Activated CD4-positive, CD25-positive, alpha-beta regulatory T cell treated with anti-CD3 and anti-CD28 coated beads, Interleukin-2, amount 50 U/mL, for 72 hours (primary cell): ENCODE data around the gene ARFRP1.

ENCODE experiments used
- DNase-seq: peaks from one replicate; pipeline ENCODE4 v3.0.0; 2021

The ARFRP1 gene

DNA sequence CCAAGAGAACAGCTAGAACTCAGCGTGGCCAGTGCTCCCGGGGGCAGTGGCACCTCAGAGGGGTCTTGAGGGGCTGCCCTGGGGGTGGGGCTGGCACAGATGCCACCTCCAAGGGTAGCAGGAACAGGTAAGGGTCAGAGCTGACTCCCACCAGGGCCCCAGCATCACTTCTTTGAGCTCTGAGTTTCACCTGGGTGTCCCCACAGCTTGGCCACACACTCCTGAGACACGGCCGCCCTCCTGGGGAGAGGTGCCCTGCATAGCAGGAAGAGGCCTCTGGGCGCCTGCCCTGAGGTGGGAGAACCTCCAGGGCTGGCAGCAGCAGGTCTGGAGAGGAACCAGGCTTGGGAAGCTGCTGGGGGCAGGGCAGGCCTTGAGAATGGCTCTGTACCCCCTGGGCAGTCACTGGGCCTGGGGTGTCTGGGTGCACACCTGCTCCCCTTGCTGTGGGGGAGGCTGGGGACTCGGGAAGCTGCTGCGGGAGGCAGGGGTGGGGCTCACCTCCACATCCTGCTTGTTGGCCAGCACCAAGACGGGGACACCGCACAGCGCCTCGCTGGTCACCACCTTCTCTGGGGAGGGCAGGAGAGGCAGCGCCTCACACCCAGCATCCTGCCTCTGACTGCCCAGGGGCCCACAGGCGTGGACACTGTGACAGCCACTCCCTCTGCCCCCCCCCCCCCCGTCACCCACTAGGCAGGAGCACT lies 6.3 kb downstream of the ARFRP1 start:
- peak; percentile 31 for DNase-seq

- no peak for DNase-seq
Observed at GRCh38 chr20:63701051-63701328, 6.8 kb downstream of the ARFRP1 start.

DNA sequence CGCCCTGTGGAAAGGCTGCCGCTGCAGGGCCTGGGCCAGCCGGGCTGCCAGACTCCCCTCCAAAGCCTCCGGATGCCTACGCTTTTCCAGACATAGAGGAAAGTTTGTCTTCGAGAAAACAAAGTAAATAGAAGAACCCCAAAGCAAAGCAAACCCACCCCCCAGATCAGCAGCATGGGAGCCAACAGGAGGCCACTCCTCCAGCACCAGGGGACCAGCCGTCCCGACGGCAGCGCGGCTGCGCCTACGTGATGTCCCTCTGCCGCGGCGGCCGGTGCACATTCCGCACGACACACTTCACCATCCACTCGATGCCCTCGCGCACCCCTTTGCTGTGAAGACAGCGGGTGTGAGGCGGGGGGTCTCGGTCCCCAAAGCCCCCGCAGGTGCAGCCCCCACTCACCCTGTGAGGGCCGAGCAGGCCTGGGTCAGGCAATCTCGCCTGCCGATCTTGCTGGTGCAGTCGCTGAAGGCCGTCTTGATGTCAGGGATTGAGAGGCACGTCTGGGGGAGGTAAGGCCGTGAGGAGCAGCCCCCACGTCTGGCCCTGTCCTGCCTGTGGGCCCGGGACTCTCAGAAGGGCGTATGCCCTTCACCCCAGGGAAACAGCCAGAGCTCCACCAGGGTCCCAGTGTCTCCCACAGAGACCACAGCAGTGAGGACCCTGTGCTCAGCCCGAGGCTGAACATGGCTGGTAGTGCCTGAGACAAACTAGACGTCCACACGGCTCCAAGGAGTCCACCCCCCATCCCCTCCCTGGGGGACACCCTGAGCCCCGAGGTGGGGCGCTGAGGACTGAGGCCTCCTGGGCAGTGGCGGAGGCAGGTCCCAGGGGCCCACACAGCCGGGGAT lies 7.4 kb downstream of the ARFRP1 start:
- DNase-seq: peak; percentile 30

DNA sequence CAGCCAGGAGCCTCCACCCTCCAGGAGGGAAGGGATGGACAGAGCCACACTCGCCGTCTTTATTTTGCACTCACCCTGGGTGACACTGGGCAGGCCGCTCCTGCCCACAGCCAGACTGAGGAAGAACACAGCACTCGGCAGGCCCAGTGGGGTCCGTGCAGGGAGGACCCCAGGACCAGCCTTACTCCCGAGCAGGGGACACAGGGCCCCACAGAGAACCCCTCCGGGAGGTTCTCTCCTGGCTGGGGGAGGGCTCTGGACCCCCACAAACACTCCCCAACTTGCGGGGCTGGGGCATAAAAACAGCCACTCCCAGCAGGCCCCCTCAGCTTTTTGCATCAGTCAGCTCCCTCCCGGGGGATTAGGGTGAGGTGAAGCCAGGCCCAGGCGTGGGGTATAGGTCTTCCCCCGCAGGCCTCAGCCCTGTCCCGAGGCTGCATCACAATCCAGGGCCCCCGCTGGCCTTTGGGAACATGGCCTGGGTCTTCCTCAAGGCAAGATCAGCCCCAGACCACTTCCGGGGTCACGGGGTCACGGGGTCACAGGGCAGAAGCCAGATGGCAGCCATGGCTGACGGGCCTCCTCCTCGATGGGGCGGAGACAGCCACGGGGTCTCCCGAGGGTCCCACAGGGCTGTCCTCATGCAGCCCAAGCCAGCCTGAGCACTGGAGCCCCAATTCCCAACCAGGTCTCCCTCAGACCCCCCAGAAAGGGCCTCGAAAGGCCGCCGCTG lies 8.1 kb downstream of the ARFRP1 start:
- peak; percentile 34 for DNase-seq

DNA sequence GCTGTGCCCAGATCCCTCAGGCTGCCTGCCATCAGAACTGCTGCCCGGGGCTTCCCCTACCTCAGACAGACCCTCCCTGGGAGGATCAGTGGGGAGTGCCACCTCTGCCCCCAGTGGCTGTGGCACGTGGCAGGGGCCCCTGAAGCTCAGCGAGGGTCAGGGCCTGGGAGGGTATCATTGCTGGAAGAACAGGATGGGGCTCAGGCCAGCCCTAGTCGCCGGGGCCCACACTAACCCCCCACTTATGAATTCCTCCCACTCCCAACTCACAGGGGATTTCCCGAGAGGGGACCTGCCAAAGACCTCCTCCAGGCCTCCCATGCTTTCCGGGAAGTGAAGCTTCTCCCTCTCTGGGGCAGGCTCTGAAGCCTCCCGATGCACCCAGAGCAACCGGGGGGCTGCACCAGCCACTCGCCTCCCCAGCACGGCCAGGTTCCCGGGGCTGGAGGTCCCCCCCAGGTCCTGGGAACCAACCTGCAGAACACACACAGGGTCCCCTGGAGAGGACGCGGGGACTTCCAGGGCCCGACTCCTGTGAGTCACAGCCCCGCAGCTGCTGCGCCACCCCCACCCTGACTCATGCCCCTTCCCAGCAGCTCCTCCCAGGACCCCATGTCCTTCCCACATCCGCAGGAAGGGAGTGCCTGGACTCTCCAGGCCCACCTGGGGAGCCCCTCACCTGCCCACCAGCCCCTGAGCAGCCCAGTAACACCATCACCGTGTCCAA lies 8.9 kb downstream of the ARFRP1 start:
- peak; percentile 40 for DNase-seq

DNA sequence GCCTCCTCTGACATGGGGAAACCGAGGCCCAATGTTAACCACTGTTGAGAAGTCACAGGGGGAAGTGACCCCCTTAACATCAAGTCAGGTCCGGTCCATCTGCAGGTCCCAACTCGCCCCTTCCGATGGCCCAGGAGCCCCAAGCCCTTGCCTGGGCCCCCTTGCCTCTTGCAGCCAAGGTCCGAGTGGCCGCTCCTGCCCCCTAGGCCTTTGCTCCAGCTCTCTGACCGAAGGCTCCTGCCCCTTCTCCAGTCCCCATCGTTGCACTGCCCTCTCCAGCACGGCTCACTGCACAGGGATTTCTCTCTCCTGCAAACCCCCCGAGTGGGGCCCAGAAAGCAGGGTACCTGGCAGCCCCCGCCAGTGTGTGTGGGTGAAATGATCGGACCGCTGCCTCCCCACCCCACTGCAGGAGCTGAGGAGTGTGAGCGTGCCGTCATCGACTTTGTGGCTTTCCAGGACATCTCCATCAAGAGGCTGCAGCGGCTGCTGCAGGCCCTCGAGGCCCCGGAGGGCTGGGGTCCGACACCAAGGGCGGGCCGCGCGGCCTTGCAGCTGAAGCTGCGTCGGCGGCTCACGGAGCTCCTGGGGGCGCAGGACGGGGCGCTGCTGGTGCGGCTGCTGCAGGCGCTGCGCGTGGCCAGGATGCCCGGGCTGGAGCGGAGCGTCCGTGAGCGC lies 9.8 kb downstream of the ARFRP1 start:
- no peak for DNase-seq

- peak; percentile 34 for DNase-seq
Observed at GRCh38 chr20:63697357-63697867, 10.4 kb downstream of the ARFRP1 start.

- peak; percentile 36 for DNase-seq
Observed at GRCh38 chr20:63696628-63697356, 11.0 kb downstream of the ARFRP1 start, which contains the start of gene TNFRSF6B. TSS of gene TNFRSF6B (plus strand) at chr20:63696652. CDS start at chr20:63696768, 116 bp downstream.

DNA sequence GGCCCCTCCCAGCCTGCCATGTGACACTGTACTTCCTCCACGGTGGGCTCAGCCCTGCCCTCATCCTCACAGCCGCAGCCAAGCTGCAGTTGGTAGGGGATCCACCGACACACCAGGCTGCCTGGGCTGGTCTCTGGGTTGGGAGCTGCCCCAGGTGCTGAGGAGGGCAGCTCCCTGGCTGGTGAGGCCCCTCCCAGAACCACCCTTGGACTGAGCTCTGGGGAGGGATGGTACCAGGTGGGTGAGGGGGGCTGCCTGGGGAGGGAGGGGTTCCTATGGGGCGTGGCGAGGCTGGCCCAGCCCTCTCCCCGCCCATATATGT lies 11.5 kb downstream of the ARFRP1 start:
- no peak for DNase-seq

GRCh38 chr20:63695424-63696305 lies 12.1 kb downstream of the ARFRP1 start:
- DNase-seq: no peak

DNA sequence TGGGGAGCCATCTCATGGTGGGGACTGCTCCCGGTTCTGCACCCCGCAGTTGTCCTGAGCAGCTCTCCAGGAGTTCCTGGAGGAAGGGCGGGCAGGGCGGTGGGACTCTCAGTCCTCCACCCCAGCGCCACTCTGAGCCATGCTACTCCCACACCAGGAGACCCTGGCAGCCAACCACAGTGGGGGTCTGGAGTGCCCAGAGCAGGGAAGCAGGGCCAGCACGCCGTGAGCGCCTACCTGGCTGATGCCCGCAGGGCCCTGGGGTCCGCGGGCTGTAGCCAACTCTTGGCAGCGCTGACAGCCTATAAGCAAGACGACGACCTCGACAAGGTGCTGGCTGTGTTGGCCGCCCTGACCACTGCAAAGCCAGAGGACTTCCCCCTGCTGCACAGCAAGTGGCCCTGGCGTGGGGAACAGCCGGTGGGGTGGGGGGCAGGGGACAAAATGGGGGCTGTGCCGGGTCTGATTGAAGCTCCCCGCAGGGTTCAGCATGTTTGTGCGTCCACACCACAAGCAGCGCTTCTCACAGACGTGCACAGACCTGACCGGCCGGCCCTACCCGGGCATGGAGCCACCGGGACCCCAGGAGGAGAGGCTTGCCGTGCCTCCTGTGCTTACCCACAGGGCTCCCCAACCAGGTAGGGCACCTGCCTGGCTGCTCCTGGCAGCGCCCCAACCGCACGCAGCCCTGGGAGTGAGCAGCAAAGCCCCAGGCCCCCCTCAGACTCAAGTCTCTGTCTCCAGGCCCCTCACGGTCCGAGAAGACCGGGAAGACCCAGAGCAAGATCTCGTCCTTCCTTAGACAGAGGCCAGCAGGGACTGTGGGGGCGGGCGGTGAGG lies 13.0 kb downstream of the ARFRP1 start:
- no peak for DNase-seq

- DNase-seq: no peak
Observed at GRCh38 chr20:63693733-63694583, 13.8 kb downstream of the ARFRP1 start.

GRCh38 chr20:63693083-63693732 lies 14.6 kb downstream of the ARFRP1 start:
- DNase-seq: no peak

DNA sequence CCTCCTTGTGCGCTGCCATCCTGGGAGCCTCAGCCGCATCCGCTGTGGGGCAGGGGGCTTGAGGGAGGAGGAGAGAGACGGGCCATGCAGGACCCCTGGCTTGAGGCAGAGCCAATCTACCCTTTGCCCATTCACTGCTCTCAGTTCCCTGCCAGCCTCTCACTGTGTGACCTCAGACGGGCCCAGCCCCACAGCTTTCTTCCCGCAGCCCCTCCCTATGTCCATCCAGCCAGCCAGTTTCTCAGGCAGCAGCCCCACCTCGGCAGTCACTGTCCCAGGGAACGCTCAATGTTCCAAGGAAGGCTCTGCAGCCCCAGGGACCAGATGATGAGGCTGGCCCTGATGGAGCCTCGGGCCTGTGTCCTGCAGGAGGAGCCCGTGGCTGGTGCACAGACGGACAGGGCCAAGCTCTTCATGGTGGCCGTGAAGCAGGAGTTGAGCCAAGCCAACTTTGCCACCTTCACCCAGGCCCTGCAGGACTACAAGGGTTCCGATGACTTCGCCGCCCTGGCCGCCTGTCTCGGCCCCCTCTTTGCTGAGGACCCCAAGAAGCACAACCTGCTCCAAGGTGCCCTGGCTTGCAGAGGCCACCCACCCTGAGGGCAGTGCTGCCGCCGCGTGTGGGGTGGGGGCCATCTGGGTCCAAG lies 15.2 kb downstream of the ARFRP1 start:
- no peak for DNase-seq

DNA sequence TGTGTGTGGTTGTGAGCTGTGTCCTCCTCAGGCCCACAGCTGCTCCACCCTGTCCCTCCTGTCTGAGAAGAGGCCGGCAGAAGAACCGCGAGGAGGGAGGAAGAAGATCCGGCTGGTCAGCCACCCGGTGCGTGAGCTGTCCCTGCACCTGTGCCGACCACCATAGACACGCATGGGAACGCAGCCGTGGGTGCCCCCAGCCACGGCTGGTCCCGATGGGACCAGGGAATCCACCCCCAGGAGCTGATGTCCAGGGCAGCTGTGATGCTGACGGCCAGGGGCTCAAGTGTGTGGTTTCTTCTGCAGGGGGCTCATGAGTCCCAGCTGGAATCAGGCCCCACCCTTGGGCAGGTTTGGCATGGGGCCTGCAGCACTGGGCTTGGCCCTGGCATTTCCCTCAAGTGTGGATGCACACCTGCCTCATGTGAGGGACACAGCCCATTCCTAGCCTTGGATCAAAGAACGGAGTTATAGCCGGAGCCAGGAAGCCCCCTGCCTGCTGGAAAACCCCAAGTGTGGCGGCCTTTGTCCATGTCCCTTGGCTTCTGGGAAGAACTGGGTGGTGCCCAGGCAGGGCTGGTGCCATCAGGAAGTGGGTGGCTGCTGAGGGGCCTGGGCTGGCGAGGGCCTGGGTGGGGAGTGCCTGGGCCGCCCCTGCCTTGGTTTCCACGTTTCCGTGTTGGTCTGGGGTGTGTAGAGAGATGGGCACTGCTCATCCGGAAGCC lies 15.9 kb downstream of the ARFRP1 start:
- DNase-seq: no peak

DNA sequence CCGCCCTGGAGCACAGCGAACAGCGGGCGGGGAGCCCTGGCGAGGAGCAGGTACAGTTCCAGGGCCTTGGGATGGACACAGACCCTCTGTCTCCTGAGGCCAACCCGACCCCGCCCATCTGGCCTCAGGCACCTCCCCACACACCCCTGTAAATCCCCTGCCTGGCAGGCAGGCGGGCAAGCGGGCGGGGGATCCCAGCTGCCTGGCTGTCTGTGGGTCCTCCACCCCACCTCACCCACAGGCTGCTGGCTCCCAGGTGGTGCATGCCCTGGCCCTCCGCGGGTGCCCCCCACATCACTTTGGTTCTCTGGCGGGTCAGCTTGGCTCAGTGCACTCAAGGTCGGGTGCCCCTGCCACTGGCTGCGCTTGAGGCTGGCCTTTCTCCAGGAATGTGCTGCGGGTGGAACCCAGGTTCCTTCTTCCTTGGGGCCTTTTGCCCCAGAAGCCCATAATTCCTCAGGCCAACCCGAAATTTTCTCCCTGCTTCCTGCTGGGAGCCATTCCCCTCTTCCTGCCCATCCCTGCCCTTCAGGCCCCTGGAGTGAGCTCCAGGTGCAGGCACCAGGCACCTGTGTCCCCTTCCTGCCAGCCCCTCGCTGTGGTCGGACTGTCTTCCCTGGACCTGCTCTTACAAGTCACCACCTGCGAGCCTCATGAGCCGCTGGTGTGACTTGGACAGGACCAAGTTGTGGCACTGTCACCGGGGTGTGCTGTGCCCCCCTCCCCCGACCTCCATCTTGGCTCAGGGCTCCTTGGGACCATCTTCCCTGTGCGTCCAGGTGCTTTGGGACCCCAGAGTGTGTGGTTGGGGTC lies 16.7 kb downstream of the ARFRP1 start:
- no peak for DNase-seq
